ENCODE data around the gene CRYGC.

DNA sequence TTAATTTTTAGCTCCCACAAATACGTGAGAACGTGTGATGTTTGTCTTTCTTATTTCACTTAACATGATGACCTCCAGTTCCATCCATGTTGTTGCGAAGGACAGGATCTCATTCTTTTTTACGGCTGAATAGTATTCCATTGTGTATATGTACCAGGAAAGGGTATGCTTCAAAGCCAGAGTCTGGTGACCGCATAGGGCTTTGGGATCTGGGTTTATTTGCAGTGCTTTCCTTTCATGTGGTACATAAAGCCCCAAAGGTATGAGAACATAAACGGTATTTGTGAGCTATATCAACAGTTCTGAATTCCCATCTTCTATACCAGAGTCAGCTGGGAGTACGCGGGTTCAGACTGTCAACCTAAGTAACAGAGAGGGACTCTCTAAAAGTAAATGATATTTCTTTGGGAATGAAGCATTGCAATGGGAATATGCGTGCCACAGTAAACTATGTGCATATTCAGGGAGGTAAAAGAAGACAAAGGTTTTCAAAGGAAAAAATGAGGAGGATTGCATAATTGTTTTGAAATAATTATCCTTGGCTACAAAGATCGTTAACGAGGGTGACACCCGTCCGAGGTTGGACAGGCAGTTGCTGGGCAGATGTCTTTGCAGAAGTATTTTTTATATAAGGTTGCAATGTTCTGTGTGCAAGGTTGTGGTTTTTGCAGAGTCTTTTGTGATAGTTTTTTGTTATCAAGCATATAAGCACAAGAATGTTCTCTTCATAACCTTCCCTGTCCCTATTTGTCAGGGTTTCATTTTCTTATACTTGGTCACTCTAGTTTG, 29.8 kb downstream of the CRYGC start:
- TF ChIP-seq, protein P1, sequence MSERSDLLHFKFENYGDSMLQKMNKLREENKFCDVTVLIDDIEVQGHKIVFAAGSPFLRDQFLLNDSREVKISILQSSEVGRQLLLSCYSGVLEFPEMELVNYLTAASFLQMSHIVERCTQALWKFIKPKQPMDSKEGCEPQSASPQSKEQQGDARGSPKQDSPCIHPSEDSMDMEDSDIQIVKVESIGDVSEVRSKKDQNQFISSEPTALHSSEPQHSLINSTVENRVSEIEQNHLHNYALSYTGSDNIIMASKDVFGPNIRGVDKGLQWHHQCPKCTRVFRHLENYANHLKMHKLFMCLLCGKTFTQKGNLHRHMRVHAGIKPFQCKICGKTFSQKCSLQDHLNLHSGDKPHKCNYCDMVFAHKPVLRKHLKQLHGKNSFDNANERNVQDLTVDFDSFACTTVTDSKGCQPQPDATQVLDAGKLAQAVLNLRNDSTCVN (CRISPR knock-in tag; IDR thresholded peaks at IDR 0.05; ENCODE audit: borderline replicate concordance) = no peak
- TF ChIP-seq, protein P2, sequence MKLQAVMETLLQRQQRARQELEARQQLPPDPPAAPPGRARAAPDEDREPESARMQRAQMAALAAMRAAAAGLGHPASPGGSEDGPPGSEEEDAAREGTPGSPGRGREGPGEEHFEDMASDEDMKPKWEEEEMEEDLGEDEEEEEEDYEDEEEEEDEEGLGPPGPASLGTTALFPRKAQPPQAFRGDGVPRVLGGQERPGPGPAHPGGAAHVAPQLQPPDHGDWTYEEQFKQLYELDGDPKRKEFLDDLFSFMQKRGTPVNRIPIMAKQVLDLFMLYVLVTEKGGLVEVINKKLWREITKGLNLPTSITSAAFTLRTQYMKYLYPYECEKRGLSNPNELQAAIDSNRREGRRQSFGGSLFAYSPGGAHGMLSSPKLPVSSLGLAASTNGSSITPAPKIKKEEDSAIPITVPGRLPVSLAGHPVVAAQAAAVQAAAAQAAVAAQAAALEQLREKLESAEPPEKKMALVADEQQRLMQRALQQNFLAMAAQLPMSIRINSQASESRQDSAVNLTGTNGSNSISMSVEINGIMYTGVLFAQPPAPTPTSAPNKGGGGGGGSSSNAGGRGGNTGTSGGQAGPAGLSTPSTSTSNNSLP (IDR thresholded peaks at IDR 0.05; ENCODE audit: low read depth, low read length) = no peak
- TF ChIP-seq, protein P3, sequence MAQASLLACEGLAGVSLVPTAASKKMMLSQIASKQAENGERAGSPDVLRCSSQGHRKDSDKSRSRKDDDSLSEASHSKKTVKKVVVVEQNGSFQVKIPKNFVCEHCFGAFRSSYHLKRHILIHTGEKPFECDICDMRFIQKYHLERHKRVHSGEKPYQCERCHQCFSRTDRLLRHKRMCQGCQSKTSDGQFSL (CRISPR knock-in tag; IDR thresholded peaks at IDR 0.05) = no peak
- no peak for TF ChIP-seq HHEX (CRISPR knock-in tag; IDR thresholded peaks at IDR 0.05)
- TF ChIP-seq, protein P4, sequence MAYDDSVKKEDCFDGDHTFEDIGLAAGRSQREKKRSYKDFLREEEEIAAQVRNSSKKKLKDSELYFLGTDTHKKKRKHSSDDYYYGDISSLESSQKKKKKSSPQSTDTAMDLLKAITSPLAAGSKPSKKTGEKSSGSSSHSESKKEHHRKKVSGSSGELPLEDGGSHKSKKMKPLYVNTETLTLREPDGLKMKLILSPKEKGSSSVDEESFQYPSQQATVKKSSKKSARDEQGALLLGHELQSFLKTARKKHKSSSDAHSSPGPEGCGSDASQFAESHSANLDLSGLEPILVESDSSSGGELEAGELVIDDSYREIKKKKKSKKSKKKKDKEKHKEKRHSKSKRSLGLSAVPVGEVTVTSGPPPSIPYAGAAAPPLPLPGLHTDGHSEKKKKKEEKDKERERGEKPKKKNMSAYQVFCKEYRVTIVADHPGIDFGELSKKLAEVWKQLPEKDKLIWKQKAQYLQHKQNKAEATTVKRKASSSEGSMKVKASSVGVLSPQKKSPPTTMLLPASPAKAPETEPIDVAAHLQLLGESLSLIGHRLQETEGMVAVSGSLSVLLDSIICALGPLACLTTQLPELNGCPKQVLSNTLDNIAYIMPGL (CRISPR knock-in tag; IDR thresholded peaks at IDR 0.05; ENCODE audit: borderline replicate concordance in 1 of 2, low read depth in 1 of 2) = no peak
- TF ChIP-seq, protein P5, sequence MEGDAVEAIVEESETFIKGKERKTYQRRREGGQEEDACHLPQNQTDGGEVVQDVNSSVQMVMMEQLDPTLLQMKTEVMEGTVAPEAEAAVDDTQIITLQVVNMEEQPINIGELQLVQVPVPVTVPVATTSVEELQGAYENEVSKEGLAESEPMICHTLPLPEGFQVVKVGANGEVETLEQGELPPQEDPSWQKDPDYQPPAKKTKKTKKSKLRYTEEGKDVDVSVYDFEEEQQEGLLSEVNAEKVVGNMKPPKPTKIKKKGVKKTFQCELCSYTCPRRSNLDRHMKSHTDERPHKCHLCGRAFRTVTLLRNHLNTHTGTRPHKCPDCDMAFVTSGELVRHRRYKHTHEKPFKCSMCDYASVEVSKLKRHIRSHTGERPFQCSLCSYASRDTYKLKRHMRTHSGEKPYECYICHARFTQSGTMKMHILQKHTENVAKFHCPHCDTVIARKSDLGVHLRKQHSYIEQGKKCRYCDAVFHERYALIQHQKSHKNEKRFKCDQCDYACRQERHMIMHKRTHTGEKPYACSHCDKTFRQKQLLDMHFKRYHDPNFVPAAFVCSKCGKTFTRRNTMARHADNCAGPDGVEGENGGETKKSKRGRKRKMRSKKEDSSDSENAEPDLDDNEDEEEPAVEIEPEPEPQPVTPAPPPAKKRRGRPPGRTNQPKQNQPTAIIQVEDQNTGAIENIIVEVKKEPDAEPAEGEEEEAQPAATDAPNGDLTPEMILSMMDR (CRISPR knock-in tag; IDR thresholded peaks at IDR 0.05) = no peak
- no peak for TF ChIP-seq CBX5 (CRISPR knock-in tag; IDR thresholded peaks at IDR 0.05; ENCODE audit: borderline replicate concordance)
- no peak for TF ChIP-seq ZZZ3 (CRISPR knock-in tag; IDR thresholded peaks at IDR 0.05; ENCODE audit: borderline replicate concordance)
- no peak for TF ChIP-seq RXRA (CRISPR knock-in tag; IDR thresholded peaks at IDR 0.05)
- TF ChIP-seq ZFP36L2 (CRISPR knock-in tag; IDR thresholded peaks at IDR 0.05) = no peak
- no peak for TF ChIP-seq SP5 (CRISPR knock-in tag; IDR thresholded peaks at IDR 0.05; ENCODE audit: borderline replicate concordance, low read depth)
- TF ChIP-seq MATR3 (CRISPR knock-in tag; IDR thresholded peaks at IDR 0.05) = no peak
- TF ChIP-seq KDM6A (CRISPR knock-in tag; IDR thresholded peaks at IDR 0.05; ENCODE audit: low read depth) = no peak

Data from HepG2 (cell line).